ENCODE measurements around the gene CHM. TPM values are rescaled to one million over a fixed set of nuclear protein-coding genes. Genes with fewer than 3 reads are reported as not detected.
"Not testable (repeated sequence)": the region's sequence is repeated elsewhere in the genome, so short reads cannot be mapped to it uniquely, and the experiment has no call there.

Gene CHM
- total RNA-seq, 2 donors from 2014 or later = 8.7 to 13.0 TPM

- DNase-seq (ENCODE audit: low spot score) = no peak
- Histone ChIP-seq H3K27ac (no peak overlapping the region), H3K36me3 (no peaks in the 10 kb centered on the region), H3K27me3 (no peaks in the 10 kb centered on the region), H3K9me3 (no peaks in the 10 kb centered on the region), H3K4me1 (no peaks in the 10 kb centered on the region), H3K4me3 (no peak overlapping the region)
- TF ChIP-seq, protein P1, sequence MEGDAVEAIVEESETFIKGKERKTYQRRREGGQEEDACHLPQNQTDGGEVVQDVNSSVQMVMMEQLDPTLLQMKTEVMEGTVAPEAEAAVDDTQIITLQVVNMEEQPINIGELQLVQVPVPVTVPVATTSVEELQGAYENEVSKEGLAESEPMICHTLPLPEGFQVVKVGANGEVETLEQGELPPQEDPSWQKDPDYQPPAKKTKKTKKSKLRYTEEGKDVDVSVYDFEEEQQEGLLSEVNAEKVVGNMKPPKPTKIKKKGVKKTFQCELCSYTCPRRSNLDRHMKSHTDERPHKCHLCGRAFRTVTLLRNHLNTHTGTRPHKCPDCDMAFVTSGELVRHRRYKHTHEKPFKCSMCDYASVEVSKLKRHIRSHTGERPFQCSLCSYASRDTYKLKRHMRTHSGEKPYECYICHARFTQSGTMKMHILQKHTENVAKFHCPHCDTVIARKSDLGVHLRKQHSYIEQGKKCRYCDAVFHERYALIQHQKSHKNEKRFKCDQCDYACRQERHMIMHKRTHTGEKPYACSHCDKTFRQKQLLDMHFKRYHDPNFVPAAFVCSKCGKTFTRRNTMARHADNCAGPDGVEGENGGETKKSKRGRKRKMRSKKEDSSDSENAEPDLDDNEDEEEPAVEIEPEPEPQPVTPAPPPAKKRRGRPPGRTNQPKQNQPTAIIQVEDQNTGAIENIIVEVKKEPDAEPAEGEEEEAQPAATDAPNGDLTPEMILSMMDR (IDR thresholded peaks at IDR 0.05) = no peak
Observed at GRCh38 chrX:85993539-85994197, 53.7 kb downstream of the CHM start.

GRCh38 chrX:85992811-85993229 lies 54.5 kb downstream of the CHM start:
- TF ChIP-seq, protein P1 (IDR thresholded peaks at IDR 0.05) = no peak
- no peaks in the 10 kb centered on the region for H3K4me1 ChIP-seq
- no peaks in the 10 kb centered on the region for H3K27me3 ChIP-seq
- DNase-seq (ENCODE audit: low spot score) = no peak
- H3K9me3 ChIP-seq = no peaks in the 10 kb centered on the region
- H3K4me3 ChIP-seq = no peak overlapping the region
- H3K27ac ChIP-seq = no peak overlapping the region
- no peaks in the 10 kb centered on the region for H3K36me3 ChIP-seq

GRCh38 chrX:85988353-85988752 lies 59.0 kb downstream of the CHM start:
- no peaks in the 10 kb centered on the region for H3K9me3 ChIP-seq
- no peaks in the 10 kb centered on the region for H3K4me1 ChIP-seq
- no peak overlapping the region for H3K27ac ChIP-seq
- H3K4me3 ChIP-seq = no peak overlapping the region
- no peak for DNase-seq (ENCODE audit: low spot score)
- H3K27me3 ChIP-seq = no peaks in the 10 kb centered on the region
- H3K36me3 ChIP-seq = no peaks in the 10 kb centered on the region
- TF ChIP-seq, protein P1 (IDR thresholded peaks at IDR 0.05) = no peak

GRCh38 chrX:85980286-85980685 lies 67.1 kb downstream of the CHM start:
- H3K27me3 ChIP-seq = no peaks in the 10 kb centered on the region
- H3K9me3 ChIP-seq = peaks cover 0 to 2% of the 10 kb centered on the region in 2 donors
- H3K36me3 ChIP-seq = no peaks in the 10 kb centered on the region
- TF ChIP-seq, protein P1 (IDR thresholded peaks at IDR 0.05) = no peak
- no peak for DNase-seq (ENCODE audit: low spot score)
- no peaks in the 10 kb centered on the region for H3K4me1 ChIP-seq
- H3K4me3 ChIP-seq = no peak overlapping the region
- H3K27ac ChIP-seq = no peak overlapping the region

- Histone ChIP-seq H3K27ac (no peak overlapping the region), H3K27me3 (no peaks in the 10 kb centered on the region), H3K36me3 (no peaks in the 10 kb centered on the region), H3K9me3 (peaks cover 0 to 8% of the 10 kb centered on the region in 2 donors), H3K4me3 (no peak overlapping the region), H3K4me1 (no peaks in the 10 kb centered on the region)
- no peak for DNase-seq (ENCODE audit: low spot score)
- TF ChIP-seq, protein P1 (IDR thresholded peaks at IDR 0.05) = no peak
Observed at GRCh38 chrX:85977218-85977617, 70.1 kb downstream of the CHM start.

- not testable (repeated sequence) for H3K4me1 ChIP-seq; DNase-seq (ENCODE audit: low spot score); H3K27me3 ChIP-seq; H3K9me3 ChIP-seq; H3K36me3 ChIP-seq; H3K27ac ChIP-seq; H3K4me3 ChIP-seq
Observed at GRCh38 chrX:85972351-85972750, 75.0 kb downstream of the CHM start.

Measured in right atrium auricular region (tissue), 2 donors.